22Rv1 (cell line): ENCODE results near the gene COMMD3.
"Not testable (repeated sequence)": the region's sequence is repeated elsewhere in the genome, so short reads cannot be mapped to it uniquely, and the experiment has no call there.

Source experiments
- H3K27ac ChIP-seq: fragments of 450-650 bp; 2 replicates; pipeline ENCODE4 v1.5.1; 2017
- CTCF ChIP-seq: fragments of 450-650 bp; IDR thresholded peaks from 2 replicates; pipeline ENCODE4 v1.5.1; 2017; ENCODE audit warnings: mild to moderate bottlenecking
- ZFX ChIP-seq: fragments of 450-650 bp; IDR thresholded peaks from 2 replicates; pipeline ENCODE4 v1.6.1; 2017; ENCODE audit warnings: antibody characterized with exemption, borderline replicate concordance

Gene COMMD3

GRCh38 chr10:22345301-22346095 is 29.3 kb downstream of the COMMD3 start, which contains the start of gene SPAG6:
Gene SPAG6 (plus strand): TSS chr10:22345496. CDS start chr10:22345612, 116 bp downstream.
- no peak within 1 kb of the TSS for H3K27ac ChIP-seq
- TF ChIP-seq ZFX, result no peak
- TF ChIP-seq CTCF, result no peak

- TF ChIP-seq CTCF, result no peak
- TF ChIP-seq ZFX, result no peak
- H3K27ac ChIP-seq, result no peak overlapping the region
These were observed 30.0 kb downstream of the COMMD3 start for GRCh38 chr10:22346096-22346661.

GRCh38 chr10:22349755-22350154 is 33.6 kb downstream of the COMMD3 start:
- no peak overlapping the region for H3K27ac ChIP-seq
- TF ChIP-seq CTCF, result no peak
- TF ChIP-seq ZFX, result no peak

- TF ChIP-seq CTCF, result no peak
- no peak overlapping the region for H3K27ac ChIP-seq
These were observed 35.0 kb downstream of the COMMD3 start for GRCh38 chr10:22351131-22351703.

- TF ChIP-seq CTCF (no peak), ZFX (no peak)
- H3K27ac ChIP-seq, result no peak overlapping the region
These were observed 40.2 kb downstream of the COMMD3 start for GRCh38 chr10:22356324-22356873.

- H3K27ac ChIP-seq, result not testable (repeated sequence)
These were observed 41.6 kb downstream of the COMMD3 start for GRCh38 chr10:22357770-22358169.

- no peak for TF ChIP-seq ZFX
- TF ChIP-seq CTCF, result no peak
- H3K27ac ChIP-seq, result no peak overlapping the region
These were observed 47.1 kb downstream of the COMMD3 start for GRCh38 chr10:22363305-22363704.
